Suprapubic skin (tissue), 4 donors: ENCODE results near the gene ACTR10.

Source experiments
- EP300 ChIP-seq: sonication (generic); formaldehyde crosslinking; IDR thresholded peaks from one replicate; pipeline ENCODE4 v1.6.1; 2017; ENCODE audit warnings: antibody characterized with exemption
- POLR2A ChIP-seq, 2 donors: fragments of 450-650 bp; IDR thresholded peaks; one replicate each; pipeline ENCODE4 v1.6.1; 2017; ENCODE audit warnings: antibody characterized with exemption in 2 of 2, mild to moderate bottlenecking in 2 of 2, moderate library complexity in 2 of 2
- POLR2AphosphoS5 ChIP-seq, 3 donors: sonication (generic); formaldehyde crosslinking; IDR thresholded peaks; one replicate each; pipeline ENCODE4 v1.6.1; 2017; ENCODE audit warnings: antibody characterized with exemption in 3 of 3
- TF ChIP-seq, protein P1 (sequence below), 2 donors: fragments of 200-600 bp in 1 of 2; fragments of 450-650 bp in 1 of 2; sonication (generic) in 1 of 2; IDR thresholded peaks; one replicate each; pipeline ENCODE4 v1.5.1; 2016 to 2019; ENCODE audit warnings: antibody characterized with exemption in 2 of 2, mild to moderate bottlenecking in 1 of 2, moderate library complexity in 1 of 2

DNA sequence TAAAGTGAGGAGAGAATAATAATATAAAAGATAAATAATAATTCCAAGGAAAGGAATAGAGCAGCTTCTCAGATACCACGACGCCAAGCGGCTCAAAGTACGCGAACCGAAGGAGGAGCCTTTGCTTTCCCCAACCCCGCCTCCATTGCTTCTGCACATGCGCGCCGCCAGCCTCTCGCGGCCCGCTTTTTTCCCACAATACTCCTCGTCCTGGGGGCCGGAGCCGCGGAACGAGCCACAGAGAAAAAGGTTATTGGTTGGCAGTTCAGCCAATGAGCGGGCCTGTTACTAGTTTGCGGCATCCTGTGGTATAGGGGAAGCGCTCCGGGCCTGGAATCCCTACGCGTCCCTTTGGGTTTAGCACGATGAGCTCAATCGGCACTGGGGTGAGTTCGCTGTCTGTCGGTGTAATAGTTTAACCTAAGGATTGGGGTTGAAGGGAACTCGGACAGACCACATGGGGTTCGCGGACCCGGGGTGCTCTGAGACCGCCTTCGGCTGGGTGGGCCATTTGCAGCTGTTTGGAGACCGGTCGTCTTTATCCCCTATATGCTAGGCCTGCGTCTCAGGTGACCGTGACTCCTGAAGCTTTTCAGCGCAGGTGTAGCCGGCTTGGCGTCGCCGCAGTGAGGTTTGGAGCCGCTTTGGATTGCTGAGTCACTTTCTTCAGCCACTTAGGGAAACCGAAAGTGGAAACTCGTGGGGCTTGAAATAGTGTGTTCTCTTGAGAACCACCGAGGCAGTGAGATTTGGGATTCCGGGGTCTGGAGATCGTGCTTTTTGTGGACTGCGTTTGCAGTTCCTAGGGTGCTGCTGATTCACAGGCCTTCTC lies 44.8 kb downstream of the ACTR10 start, which contains the start of gene PSMA3:
- TF ChIP-seq POLR2AphosphoS5 (IDR thresholded peaks at IDR 0.05) (peak in 2 of 3 donors; percentile 65 to 73), EP300 (no peak), POLR2A (IDR thresholded peaks at IDR 0.05) (peak; percentile 49 to 84)
- TF ChIP-seq, protein P1, sequence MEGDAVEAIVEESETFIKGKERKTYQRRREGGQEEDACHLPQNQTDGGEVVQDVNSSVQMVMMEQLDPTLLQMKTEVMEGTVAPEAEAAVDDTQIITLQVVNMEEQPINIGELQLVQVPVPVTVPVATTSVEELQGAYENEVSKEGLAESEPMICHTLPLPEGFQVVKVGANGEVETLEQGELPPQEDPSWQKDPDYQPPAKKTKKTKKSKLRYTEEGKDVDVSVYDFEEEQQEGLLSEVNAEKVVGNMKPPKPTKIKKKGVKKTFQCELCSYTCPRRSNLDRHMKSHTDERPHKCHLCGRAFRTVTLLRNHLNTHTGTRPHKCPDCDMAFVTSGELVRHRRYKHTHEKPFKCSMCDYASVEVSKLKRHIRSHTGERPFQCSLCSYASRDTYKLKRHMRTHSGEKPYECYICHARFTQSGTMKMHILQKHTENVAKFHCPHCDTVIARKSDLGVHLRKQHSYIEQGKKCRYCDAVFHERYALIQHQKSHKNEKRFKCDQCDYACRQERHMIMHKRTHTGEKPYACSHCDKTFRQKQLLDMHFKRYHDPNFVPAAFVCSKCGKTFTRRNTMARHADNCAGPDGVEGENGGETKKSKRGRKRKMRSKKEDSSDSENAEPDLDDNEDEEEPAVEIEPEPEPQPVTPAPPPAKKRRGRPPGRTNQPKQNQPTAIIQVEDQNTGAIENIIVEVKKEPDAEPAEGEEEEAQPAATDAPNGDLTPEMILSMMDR (IDR thresholded peaks at IDR 0.05): no peak
